GM12873 (cell line): ENCODE results near the gene SYCP2L.

Experiments
- CTCF ChIP-seq: IDR thresholded peaks from 2 replicates; pipeline ENCODE4 v1.5.1; 2012; ENCODE audit warnings: low read depth, mild to moderate bottlenecking, moderate library complexity, low read length, control low read depth; ENCODE audit not compliant: insufficient read depth; ENCODE audit errors: missing control alignments

The SYCP2L gene

GRCh38 chr6:10904015-10904414 lies 17.2 kb downstream of the SYCP2L start:
- TF ChIP-seq CTCF = no peak

- TF ChIP-seq CTCF = no peak
Observed at GRCh38 chr6:10908228-10908627, 21.4 kb downstream of the SYCP2L start.

- no peak for TF ChIP-seq CTCF
Observed at GRCh38 chr6:10933126-10933525, 46.3 kb downstream of the SYCP2L start.

GRCh38 chr6:10939840-10940239 lies 53.0 kb downstream of the SYCP2L start:
- no peak for TF ChIP-seq CTCF

GRCh38 chr6:10945845-10946244 lies 59.0 kb downstream of the SYCP2L start:
- no peak for TF ChIP-seq CTCF

GRCh38 chr6:10947966-10948365 lies 61.1 kb downstream of the SYCP2L start:
- no peak for TF ChIP-seq CTCF

- TF ChIP-seq CTCF = no peak
Observed at GRCh38 chr6:10949579-10950490, 63.0 kb downstream of the SYCP2L start.
